Liver (tissue), 9 donors: Measurements from ENCODE around the gene SUCNR1. TPM values are rescaled to one million over a fixed set of nuclear protein-coding genes. Genes with fewer than 3 reads are reported as not detected.

Source experiments
- DNase-seq: peaks from one replicate; pipeline ENCODE4 v3.0.0-alpha.2; 2017; ENCODE audit warnings: low spot score
- H3K27ac ChIP-seq, 2 donors: one replicate each; pipeline ENCODE4 v1.7.0; 2013; ENCODE audit warnings: inconsistent platforms in 2 of 2, low read length in 2 of 2, control low read depth in 1 of 2, low read depth in 1 of 2, mild to moderate bottlenecking in 1 of 2
- H3K27me3 ChIP-seq, 4 donors: one replicate each; pipeline versions ENCODE4 v1.6.1 to v1.7.0; 2013; ENCODE audit warnings: low read length in 3 of 4, inconsistent platforms in 1 of 4, mild to moderate bottlenecking in 1 of 4, moderate library complexity in 1 of 4; ENCODE audit not compliant: control insufficient read depth in 4 of 4, insufficient read depth in 4 of 4
- H3K36me3 ChIP-seq, 4 donors: one replicate each; pipeline versions ENCODE4 v1.6.1 to v1.7.0; 2013; ENCODE audit warnings: low read length in 3 of 4, mild to moderate bottlenecking in 3 of 4, low read depth in 1 of 4, moderate library complexity in 1 of 4; ENCODE audit not compliant: control insufficient read depth in 4 of 4, insufficient read depth in 3 of 4
- H3K4me1 ChIP-seq, 4 donors: one replicate each; pipeline versions ENCODE4 v1.6.1 to v1.7.0; 2013; ENCODE audit warnings: low read length in 3 of 4, mild to moderate bottlenecking in 3 of 4, moderate library complexity in 1 of 4; ENCODE audit not compliant: control insufficient read depth in 4 of 4, insufficient read depth in 4 of 4
- H3K4me3 ChIP-seq, 3 donors: one replicate each; pipeline versions ENCODE4 v1.6.1 to v1.7.0; 2013; ENCODE audit warnings: low read length in 3 of 3, control low read depth in 1 of 3, low read depth in 1 of 3, mild to moderate bottlenecking in 1 of 3
- H3K9ac ChIP-seq, 2 donors: one replicate each; pipeline ENCODE4 v1.7.0; 2013; ENCODE audit warnings: low read length in 2 of 2, mild to moderate bottlenecking in 2 of 2, moderate library complexity in 2 of 2, control low read depth in 1 of 2, low read depth in 1 of 2
- H3K9me3 ChIP-seq, 4 donors: one replicate each; pipeline versions ENCODE4 v1.6.1 to v1.7.0; 2013; ENCODE audit warnings: low read length in 3 of 4; ENCODE audit not compliant: control insufficient read depth in 4 of 4
- EGR1 ChIP-seq, 2 donors: IDR thresholded peaks; 2 replicates each; pipeline ENCODE4 v1.6.1; 2016 to 2018; ENCODE audit warnings: antibody characterized with exemption in 2 of 2, low read depth in 2 of 2
- FOXA1 ChIP-seq: IDR thresholded peaks from 2 replicates; pipeline ENCODE4 v1.6.1; 2016; ENCODE audit warnings: antibody characterized with exemption
- FOXA2 ChIP-seq: IDR thresholded peaks from 2 replicates; pipeline ENCODE4 v1.6.1; 2016; ENCODE audit warnings: antibody characterized with exemption
- GABPA ChIP-seq, 2 donors: IDR thresholded peaks in 1 of 2; conservative IDR thresholded peaks in 1 of 2; 2 replicates each; pipeline ENCODE4 v1.6.1; 2016; ENCODE audit warnings: antibody characterized with exemption in 2 of 2, mild to moderate bottlenecking in 1 of 2, moderate library complexity in 1 of 2
- HNF4A ChIP-seq, 2 donors: conservative IDR thresholded peaks; 2 replicates each; pipeline ENCODE4 v1.6.1; 2016; ENCODE audit warnings: antibody characterized with exemption in 2 of 2, mild to moderate bottlenecking in 2 of 2
- HNF4G ChIP-seq: IDR thresholded peaks from 2 replicates; pipeline ENCODE4 v1.6.1; 2016; ENCODE audit warnings: antibody characterized with exemption
- JUND ChIP-seq, 2 donors: IDR thresholded peaks; 2 replicates each; pipeline ENCODE4 v1.6.1; 2016; ENCODE audit warnings: antibody characterized with exemption in 2 of 2
- NR2F2 ChIP-seq: IDR thresholded peaks from 2 replicates; pipeline ENCODE4 v1.6.1; 2016; ENCODE audit warnings: antibody characterized with exemption
- RAD21 ChIP-seq, 2 donors: IDR thresholded peaks; 2 replicates each; pipeline ENCODE4 v1.6.1; 2016; ENCODE audit warnings: antibody characterized with exemption in 2 of 2, mild to moderate bottlenecking in 2 of 2
- RXRA ChIP-seq, 2 donors: IDR thresholded peaks; 2 replicates each; pipeline ENCODE4 v1.6.1; 2017 to 2018; ENCODE audit warnings: antibody characterized with exemption in 2 of 2, mild to moderate bottlenecking in 1 of 2
- SP1 ChIP-seq: IDR thresholded peaks from 2 replicates; pipeline ENCODE4 v1.6.1; 2018; ENCODE audit warnings: antibody characterized with exemption, mild to moderate bottlenecking
- TAF1 ChIP-seq: conservative IDR thresholded peaks from 2 replicates; pipeline ENCODE4 v1.6.1; 2016; ENCODE audit warnings: antibody characterized with exemption, mild to moderate bottlenecking
- YY1 ChIP-seq: IDR thresholded peaks from 2 replicates; pipeline ENCODE4 v1.6.1; 2016; ENCODE audit warnings: antibody characterized with exemption, mild to moderate bottlenecking
- polyA plus RNA-seq, 2 donors: library from polyadenylated mRNA; stranded (reverse) in 1 of 2; unstranded in 1 of 2; fragments of 200-250 nt in 1 of 2; fragments of >200 nt in 1 of 2; fragmentation: Nextera tagmentation in 1 of 2; extraction: Ambion mirVana in 1 of 2; gene quantifications; one replicate each; pipeline versions ENCODE4 v1.2.1 to v1.2.3, GENCODE V29; 2013 to 2015
- total RNA-seq, 2 donors: library from RNA; depleted of rRNA; stranded (reverse); fragments of >200 nt; gene quantifications; one replicate each; pipeline ENCODE4 v1.2.3, GENCODE V29; 2014
- TF ChIP-seq, protein P1 (sequence below): IDR thresholded peaks from 2 replicates; pipeline ENCODE4 v1.6.1; 2016; ENCODE audit warnings: antibody characterized with exemption
- TF ChIP-seq, protein P2 (sequence below): IDR thresholded peaks from 2 replicates; pipeline ENCODE4 v1.6.1; 2016; ENCODE audit warnings: antibody characterized with exemption
- TF ChIP-seq, protein P3 (sequence below): IDR thresholded peaks from 2 replicates; pipeline ENCODE4 v1.6.1; 2016; ENCODE audit warnings: antibody characterized with exemption, mild to moderate bottlenecking
- TF ChIP-seq, protein P4 (sequence below): IDR thresholded peaks from 2 replicates; pipeline ENCODE4 v1.6.1; 2016; ENCODE audit warnings: antibody characterized with exemption
- TF ChIP-seq, protein P5 (sequence below): fragments of 150-350 bp; IDR thresholded peaks from 2 replicates; pipeline ENCODE4 v1.5.1; 2017; ENCODE audit warnings: improper control_type of control experiment, low read depth, low read length; ENCODE audit not compliant: missing input control
- donor health status: healthy.
- donor health status: healthy.
- donor health status: healthy.
- donor health status: healthy.
- donor health status: healthy.

Gene SUCNR1
- total and polyA plus RNA-seq, 4 donors: 1.3 to 7.1 (median 3.5) TPM

DNA sequence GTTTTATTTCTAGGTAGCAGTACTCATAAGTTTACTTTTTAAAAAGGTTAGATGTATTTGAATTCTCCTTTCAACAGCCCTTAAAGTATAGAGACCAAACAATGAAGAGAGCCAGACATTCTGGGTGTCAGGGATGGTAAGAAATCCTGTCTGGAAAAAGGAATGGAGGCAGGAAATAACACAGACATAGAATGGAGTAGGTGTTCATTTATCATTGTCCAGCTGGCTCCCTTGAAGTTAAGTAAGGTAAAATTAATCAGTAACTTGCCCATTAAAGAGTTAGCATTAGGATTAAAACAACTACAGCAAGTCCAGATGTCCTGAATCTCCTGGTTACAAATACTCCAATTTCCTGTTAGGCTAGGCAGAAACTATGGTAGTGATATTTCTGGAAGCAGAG is 13.5 kb upstream of the SUCNR1 start:
- H3K4me3 ChIP-seq: no peak overlapping the region
- no peak for DNase-seq
- H3K27ac ChIP-seq: peak overlapping the region; percentile 63 to 68

More for the DNA sequence above, 13.5 kb upstream of the SUCNR1 start:
- Histone ChIP-seq H3K4me1 (peaks cover 3 to 17% (median 10%) of the 10 kb centered on the region in 4 donors), H3K36me3 (no peaks in the 10 kb centered on the region), H3K27me3 (no peaks in the 10 kb centered on the region), H3K9ac (peak overlapping the region in 1 of 2 donors; percentile 52), H3K9me3 (no peaks in the 10 kb centered on the region)
- TF ChIP-seq TAF1: no peak
- TF ChIP-seq HNF4A (conservative IDR thresholded peaks at IDR 0.05): peak; percentile 38 to 47
- TF ChIP-seq, protein P1, sequence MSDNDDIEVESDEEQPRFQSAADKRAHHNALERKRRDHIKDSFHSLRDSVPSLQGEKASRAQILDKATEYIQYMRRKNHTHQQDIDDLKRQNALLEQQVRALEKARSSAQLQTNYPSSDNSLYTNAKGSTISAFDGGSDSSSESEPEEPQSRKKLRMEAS: no peak
- TF ChIP-seq FOXA2: no peak
- TF ChIP-seq NR2F2: no peak
- TF ChIP-seq, protein P2, sequence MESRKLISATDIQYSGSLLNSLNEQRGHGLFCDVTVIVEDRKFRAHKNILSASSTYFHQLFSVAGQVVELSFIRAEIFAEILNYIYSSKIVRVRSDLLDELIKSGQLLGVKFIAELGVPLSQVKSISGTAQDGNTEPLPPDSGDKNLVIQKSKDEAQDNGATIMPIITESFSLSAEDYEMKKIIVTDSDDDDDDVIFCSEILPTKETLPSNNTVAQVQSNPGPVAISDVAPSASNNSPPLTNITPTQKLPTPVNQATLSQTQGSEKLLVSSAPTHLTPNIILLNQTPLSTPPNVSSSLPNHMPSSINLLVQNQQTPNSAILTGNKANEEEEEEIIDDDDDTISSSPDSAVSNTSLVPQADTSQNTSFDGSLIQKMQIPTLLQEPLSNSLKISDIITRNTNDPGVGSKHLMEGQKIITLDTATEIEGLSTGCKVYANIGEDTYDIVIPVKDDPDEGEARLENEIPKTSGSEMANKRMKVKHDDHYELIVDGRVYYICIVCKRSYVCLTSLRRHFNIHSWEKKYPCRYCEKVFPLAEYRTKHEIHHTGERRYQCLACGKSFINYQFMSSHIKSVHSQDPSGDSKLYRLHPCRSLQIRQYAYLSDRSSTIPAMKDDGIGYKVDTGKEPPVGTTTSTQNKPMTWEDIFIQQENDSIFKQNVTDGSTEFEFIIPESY: no peak
- TF ChIP-seq, protein P3, sequence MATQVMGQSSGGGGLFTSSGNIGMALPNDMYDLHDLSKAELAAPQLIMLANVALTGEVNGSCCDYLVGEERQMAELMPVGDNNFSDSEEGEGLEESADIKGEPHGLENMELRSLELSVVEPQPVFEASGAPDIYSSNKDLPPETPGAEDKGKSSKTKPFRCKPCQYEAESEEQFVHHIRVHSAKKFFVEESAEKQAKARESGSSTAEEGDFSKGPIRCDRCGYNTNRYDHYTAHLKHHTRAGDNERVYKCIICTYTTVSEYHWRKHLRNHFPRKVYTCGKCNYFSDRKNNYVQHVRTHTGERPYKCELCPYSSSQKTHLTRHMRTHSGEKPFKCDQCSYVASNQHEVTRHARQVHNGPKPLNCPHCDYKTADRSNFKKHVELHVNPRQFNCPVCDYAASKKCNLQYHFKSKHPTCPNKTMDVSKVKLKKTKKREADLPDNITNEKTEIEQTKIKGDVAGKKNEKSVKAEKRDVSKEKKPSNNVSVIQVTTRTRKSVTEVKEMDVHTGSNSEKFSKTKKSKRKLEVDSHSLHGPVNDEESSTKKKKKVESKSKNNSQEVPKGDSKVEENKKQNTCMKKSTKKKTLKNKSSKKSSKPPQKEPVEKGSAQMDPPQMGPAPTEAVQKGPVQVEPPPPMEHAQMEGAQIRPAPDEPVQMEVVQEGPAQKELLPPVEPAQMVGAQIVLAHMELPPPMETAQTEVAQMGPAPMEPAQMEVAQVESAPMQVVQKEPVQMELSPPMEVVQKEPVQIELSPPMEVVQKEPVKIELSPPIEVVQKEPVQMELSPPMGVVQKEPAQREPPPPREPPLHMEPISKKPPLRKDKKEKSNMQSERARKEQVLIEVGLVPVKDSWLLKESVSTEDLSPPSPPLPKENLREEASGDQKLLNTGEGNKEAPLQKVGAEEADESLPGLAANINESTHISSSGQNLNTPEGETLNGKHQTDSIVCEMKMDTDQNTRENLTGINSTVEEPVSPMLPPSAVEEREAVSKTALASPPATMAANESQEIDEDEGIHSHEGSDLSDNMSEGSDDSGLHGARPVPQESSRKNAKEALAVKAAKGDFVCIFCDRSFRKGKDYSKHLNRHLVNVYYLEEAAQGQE: peak; percentile 37
- no peak for TF ChIP-seq FOXA1
- no peak for TF ChIP-seq EGR1 (IDR thresholded peaks at IDR 0.05; ENCODE audit: low read depth in 2 of 2)
- no peak for TF ChIP-seq HNF4G
- TF ChIP-seq GABPA (IDR thresholded peaks at IDR 0.05 in 1 of 2, conservative IDR thresholded peaks at IDR 0.05 in 1 of 2): no peak
- TF ChIP-seq, protein P4, sequence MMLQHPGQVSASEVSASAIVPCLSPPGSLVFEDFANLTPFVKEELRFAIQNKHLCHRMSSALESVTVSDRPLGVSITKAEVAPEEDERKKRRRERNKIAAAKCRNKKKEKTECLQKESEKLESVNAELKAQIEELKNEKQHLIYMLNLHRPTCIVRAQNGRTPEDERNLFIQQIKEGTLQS: no peak
- peak in 1 of 2 donors; percentile 56 for TF ChIP-seq RXRA (IDR thresholded peaks at IDR 0.05)
- TF ChIP-seq, protein P5, sequence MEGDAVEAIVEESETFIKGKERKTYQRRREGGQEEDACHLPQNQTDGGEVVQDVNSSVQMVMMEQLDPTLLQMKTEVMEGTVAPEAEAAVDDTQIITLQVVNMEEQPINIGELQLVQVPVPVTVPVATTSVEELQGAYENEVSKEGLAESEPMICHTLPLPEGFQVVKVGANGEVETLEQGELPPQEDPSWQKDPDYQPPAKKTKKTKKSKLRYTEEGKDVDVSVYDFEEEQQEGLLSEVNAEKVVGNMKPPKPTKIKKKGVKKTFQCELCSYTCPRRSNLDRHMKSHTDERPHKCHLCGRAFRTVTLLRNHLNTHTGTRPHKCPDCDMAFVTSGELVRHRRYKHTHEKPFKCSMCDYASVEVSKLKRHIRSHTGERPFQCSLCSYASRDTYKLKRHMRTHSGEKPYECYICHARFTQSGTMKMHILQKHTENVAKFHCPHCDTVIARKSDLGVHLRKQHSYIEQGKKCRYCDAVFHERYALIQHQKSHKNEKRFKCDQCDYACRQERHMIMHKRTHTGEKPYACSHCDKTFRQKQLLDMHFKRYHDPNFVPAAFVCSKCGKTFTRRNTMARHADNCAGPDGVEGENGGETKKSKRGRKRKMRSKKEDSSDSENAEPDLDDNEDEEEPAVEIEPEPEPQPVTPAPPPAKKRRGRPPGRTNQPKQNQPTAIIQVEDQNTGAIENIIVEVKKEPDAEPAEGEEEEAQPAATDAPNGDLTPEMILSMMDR: no peak
- TF ChIP-seq YY1: peak; percentile 69
- TF ChIP-seq RAD21 (IDR thresholded peaks at IDR 0.05): peak in 1 of 2 donors; percentile 24
- TF ChIP-seq SP1: peak; percentile 67
- TF ChIP-seq JUND (IDR thresholded peaks at IDR 0.05): no peak
